GM21723 (cell line): ENCODE results near the gene INAVA.
"Not testable (repeated sequence)": the region's sequence is repeated elsewhere in the genome, so short reads cannot be mapped to it uniquely, and the experiment has no call there.

Source experiments
- ATAC-seq: cut with Tn5 transposase; IDR thresholded peaks from one replicate; pipeline ENCODE4 v1.9.1; 2021; ENCODE audit warnings: mild to moderate bottlenecking, moderate library complexity; ENCODE audit not compliant: unreplicated experiment

Gene INAVA

GRCh38 chr1:200896531-200897196 is 2.0 kb downstream of the INAVA start:
- no peak for ATAC-seq

GRCh38 chr1:200897259-200897658 is 2.6 kb downstream of the INAVA start:
- no peak for ATAC-seq

- ATAC-seq: no peak
Observed at GRCh38 chr1:200899015-200899386, 4.3 kb downstream of the INAVA start.

- ATAC-seq: no peak
Observed at GRCh38 chr1:200899451-200899915, 4.8 kb downstream of the INAVA start.

- ATAC-seq: no peak
Observed at GRCh38 chr1:200899954-200900867, 5.5 kb downstream of the INAVA start.

GRCh38 chr1:200900877-200901276 is 6.2 kb downstream of the INAVA start:
- ATAC-seq: no peak

- no peak for ATAC-seq
Observed at GRCh38 chr1:200901350-200901749, 6.7 kb downstream of the INAVA start.

- no peak for ATAC-seq
Observed at GRCh38 chr1:200901796-200902444, 7.2 kb downstream of the INAVA start.

- ATAC-seq: no peak
Observed at GRCh38 chr1:200903793-200904192, 9.1 kb downstream of the INAVA start.

- ATAC-seq: no peak
Observed at GRCh38 chr1:200904772-200905171, 10.1 kb downstream of the INAVA start.

- peak; percentile 51 for ATAC-seq
Observed at GRCh38 chr1:200905411-200906052, 10.8 kb downstream of the INAVA start.

- no peak for ATAC-seq
Observed at GRCh38 chr1:200906491-200906890, 11.8 kb downstream of the INAVA start.

- peak; percentile 68 for ATAC-seq
Observed at GRCh38 chr1:200907611-200908097, 13.0 kb downstream of the INAVA start.

- no peak for ATAC-seq
Observed at GRCh38 chr1:200908191-200908868, 13.6 kb downstream of the INAVA start.

- no peak for ATAC-seq
Observed at GRCh38 chr1:200909071-200909470, 14.4 kb downstream of the INAVA start.

GRCh38 chr1:200909757-200910239 is 15.1 kb downstream of the INAVA start:
- no peak for ATAC-seq

GRCh38 chr1:200911361-200911760 is 16.7 kb downstream of the INAVA start:
- no peak for ATAC-seq

GRCh38 chr1:200911936-200912335 is 17.2 kb downstream of the INAVA start:
- ATAC-seq: not testable (repeated sequence)

- no peak for ATAC-seq
Observed at GRCh38 chr1:200912737-200913407, 18.2 kb downstream of the INAVA start.

GRCh38 chr1:200916152-200916551 is 21.5 kb downstream of the INAVA start:
- no peak for ATAC-seq
